Activated T-helper 17 cell treated with anti-CD3 and anti-CD28 coated beads, Interleukin-2, amount 50 U/mL, for 72 hours (primary cell): Measurements from ENCODE around the gene PANK4. TPM values are rescaled to one million over a fixed set of nuclear protein-coding genes. Genes with fewer than 3 reads are reported as not detected.

Experiments
- ATAC-seq: fragments of 150-1000 bp; cut with Tn5 transposase; replicated peaks from 2 replicates; pipeline ENCODE4 v1.10.0; 2021; ENCODE audit warnings: mild to moderate bottlenecking, moderate library complexity
- H3K27ac Mint-ChIP-seq: one replicate; pipeline ENCODE4 v1.8.0; 2022; ENCODE audit warnings: mixed read lengths
- H3K27me3 Mint-ChIP-seq: one replicate; pipeline ENCODE4 v1.8.0; 2022; ENCODE audit warnings: mixed read lengths
- H3K36me3 Mint-ChIP-seq: one replicate; pipeline ENCODE4 v1.8.0; 2022; ENCODE audit warnings: low read depth, mild to moderate bottlenecking, mixed read lengths
- H3K4me1 Mint-ChIP-seq: one replicate; pipeline ENCODE4 v1.8.0; 2022; ENCODE audit warnings: mixed read lengths
- H3K4me3 Mint-ChIP-seq: one replicate; pipeline ENCODE4 v1.8.0; 2022; ENCODE audit warnings: mild to moderate bottlenecking, mixed read lengths
- H3K9me3 Mint-ChIP-seq: one replicate; pipeline ENCODE4 v1.8.0; 2022; ENCODE audit warnings: mixed read lengths
- total RNA-seq, 2 donors: library from RNA; stranded (reverse); gene quantifications; one replicate each; pipeline ENCODE4 v1.2.3, GENCODE V29; 2022

PANK4 gene
- total RNA-seq, 2 donors from 2014 or later: 41.7 to 54.9 TPM

- Mint-ChIP-seq H3K36me3 (no peaks in the 10 kb centered on the region), H3K4me1 (peaks cover 5% of the 10 kb centered on the region)
- no peak for ATAC-seq
Measured at GRCh38 chr1:2498648-2499047, 27.7 kb downstream of the PANK4 start.

GRCh38 chr1:2497891-2498290 lies 28.5 kb downstream of the PANK4 start:
- Mint-ChIP-seq H3K9me3 (no peaks in the 10 kb centered on the region), H3K4me1 (peaks cover 5% of the 10 kb centered on the region), H3K4me3 (no peak overlapping the region), H3K27ac (no peak overlapping the region), H3K36me3 (no peaks in the 10 kb centered on the region), H3K27me3 (no peaks in the 10 kb centered on the region)
- ATAC-seq: no peak

More at GRCh38 chr1:2498648-2499047, 27.7 kb downstream of the PANK4 start:
- H3K27me3 Mint-ChIP-seq: no peaks in the 10 kb centered on the region
- no peak overlapping the region for H3K4me3 Mint-ChIP-seq
- no peak overlapping the region for H3K27ac Mint-ChIP-seq
- no peaks in the 10 kb centered on the region for H3K9me3 Mint-ChIP-seq

GRCh38 chr1:2496746-2497145 lies 29.6 kb downstream of the PANK4 start:
- no peaks in the 10 kb centered on the region for H3K36me3 Mint-ChIP-seq
- no peaks in the 10 kb centered on the region for H3K27me3 Mint-ChIP-seq
- peaks cover 5% of the 10 kb centered on the region for H3K4me1 Mint-ChIP-seq
- H3K9me3 Mint-ChIP-seq: no peaks in the 10 kb centered on the region
- H3K27ac Mint-ChIP-seq: no peak overlapping the region
- ATAC-seq: no peak
- H3K4me3 Mint-ChIP-seq: no peak overlapping the region

- Mint-ChIP-seq H3K27me3 (no peaks in the 10 kb centered on the region), H3K4me1 (peaks cover 5% of the 10 kb centered on the region), H3K4me3 (no peak overlapping the region), H3K9me3 (no peaks in the 10 kb centered on the region), H3K36me3 (no peaks in the 10 kb centered on the region), H3K27ac (no peak overlapping the region)
- no peak for ATAC-seq
Measured at GRCh38 chr1:2496087-2496622, 30.2 kb downstream of the PANK4 start.

GRCh38 chr1:2495546-2495945 lies 30.9 kb downstream of the PANK4 start:
- H3K4me3 Mint-ChIP-seq: no peak overlapping the region
- ATAC-seq: no peak
- H3K36me3 Mint-ChIP-seq: no peaks in the 10 kb centered on the region
- no peak overlapping the region for H3K27ac Mint-ChIP-seq
- no peaks in the 10 kb centered on the region for H3K9me3 Mint-ChIP-seq
- peaks cover 5% of the 10 kb centered on the region for H3K4me1 Mint-ChIP-seq
- no peaks in the 10 kb centered on the region for H3K27me3 Mint-ChIP-seq

- H3K9me3 Mint-ChIP-seq: no peaks in the 10 kb centered on the region
- no peaks in the 10 kb centered on the region for H3K27me3 Mint-ChIP-seq
- H3K4me1 Mint-ChIP-seq: peaks cover under 1% of the 10 kb centered on the region
- no peak overlapping the region for H3K4me3 Mint-ChIP-seq
- no peaks in the 10 kb centered on the region for H3K36me3 Mint-ChIP-seq
- ATAC-seq: no peak
- H3K27ac Mint-ChIP-seq: no peak overlapping the region
Measured at GRCh38 chr1:2495026-2495425, 31.4 kb downstream of the PANK4 start.

- H3K4me3 Mint-ChIP-seq: no peak overlapping the region
- H3K4me1 Mint-ChIP-seq: no peaks in the 10 kb centered on the region
- H3K36me3 Mint-ChIP-seq: no peaks in the 10 kb centered on the region
- no peaks in the 10 kb centered on the region for H3K27me3 Mint-ChIP-seq
- no peak for ATAC-seq
- H3K27ac Mint-ChIP-seq: peak overlapping the region; percentile 30
- H3K9me3 Mint-ChIP-seq: no peaks in the 10 kb centered on the region
Measured at GRCh38 chr1:2494323-2494693, 32.1 kb downstream of the PANK4 start.

GRCh38 chr1:2493691-2494322 lies 32.6 kb downstream of the PANK4 start:
- H3K36me3 Mint-ChIP-seq: no peaks in the 10 kb centered on the region
- H3K27ac Mint-ChIP-seq: peak overlapping the region; percentile 30
- no peaks in the 10 kb centered on the region for H3K4me1 Mint-ChIP-seq
- peaks cover 3% of the 10 kb centered on the region for H3K9me3 Mint-ChIP-seq
- ATAC-seq: no peak
- no peaks in the 10 kb centered on the region for H3K27me3 Mint-ChIP-seq
- no peak overlapping the region for H3K4me3 Mint-ChIP-seq

GRCh38 chr1:2493218-2493617 lies 33.2 kb downstream of the PANK4 start:
- Mint-ChIP-seq H3K4me1 (no peaks in the 10 kb centered on the region), H3K27me3 (no peaks in the 10 kb centered on the region), H3K36me3 (no peaks in the 10 kb centered on the region), H3K27ac (no peak overlapping the region), H3K4me3 (no peak overlapping the region), H3K9me3 (peaks cover 7% of the 10 kb centered on the region)
- no peak for ATAC-seq

- Mint-ChIP-seq H3K27ac (no peak overlapping the region), H3K27me3 (no peaks in the 10 kb centered on the region), H3K36me3 (peaks cover 5% of the 10 kb centered on the region), H3K4me3 (no peak overlapping the region), H3K4me1 (no peaks in the 10 kb centered on the region), H3K9me3 (peaks cover 12% of the 10 kb centered on the region)
- ATAC-seq: no peak
Measured at GRCh38 chr1:2492091-2492490, 34.3 kb downstream of the PANK4 start.

- H3K36me3 Mint-ChIP-seq: peaks cover 5% of the 10 kb centered on the region
- peaks cover 12% of the 10 kb centered on the region for H3K9me3 Mint-ChIP-seq
- ATAC-seq: no peak
- H3K4me3 Mint-ChIP-seq: no peak overlapping the region
- no peaks in the 10 kb centered on the region for H3K4me1 Mint-ChIP-seq
- no peaks in the 10 kb centered on the region for H3K27me3 Mint-ChIP-seq
- H3K27ac Mint-ChIP-seq: no peak overlapping the region
Measured at GRCh38 chr1:2489615-2490014, 36.8 kb downstream of the PANK4 start.

GRCh38 chr1:2488688-2489087 lies 37.7 kb downstream of the PANK4 start:
- Mint-ChIP-seq H3K4me3 (no peak overlapping the region), H3K27ac (no peak overlapping the region), H3K4me1 (peaks cover 6% of the 10 kb centered on the region), H3K9me3 (peaks cover 12% of the 10 kb centered on the region), H3K27me3 (no peaks in the 10 kb centered on the region), H3K36me3 (peaks cover 5% of the 10 kb centered on the region)
- ATAC-seq: no peak

- Mint-ChIP-seq H3K9me3 (peaks cover 12% of the 10 kb centered on the region), H3K27me3 (no peaks in the 10 kb centered on the region), H3K27ac (no peak overlapping the region), H3K4me1 (peaks cover 6% of the 10 kb centered on the region), H3K36me3 (peaks cover 5% of the 10 kb centered on the region), H3K4me3 (no peak overlapping the region)
- ATAC-seq: no peak
Measured at GRCh38 chr1:2486558-2486957, 39.8 kb downstream of the PANK4 start.

GRCh38 chr1:2486041-2486440 lies 40.4 kb downstream of the PANK4 start:
- Mint-ChIP-seq H3K27me3 (no peaks in the 10 kb centered on the region), H3K9me3 (peaks cover 12% of the 10 kb centered on the region), H3K27ac (no peak overlapping the region), H3K4me3 (no peak overlapping the region), H3K36me3 (peaks cover 5% of the 10 kb centered on the region), H3K4me1 (peaks cover 6% of the 10 kb centered on the region)
- ATAC-seq: no peak

- peaks cover 11% of the 10 kb centered on the region for H3K9me3 Mint-ChIP-seq
- H3K4me1 Mint-ChIP-seq: peaks cover 6% of the 10 kb centered on the region
- no peak for ATAC-seq
- H3K4me3 Mint-ChIP-seq: no peak overlapping the region
- no peak overlapping the region for H3K27ac Mint-ChIP-seq
- H3K36me3 Mint-ChIP-seq: peaks cover 5% of the 10 kb centered on the region
- H3K27me3 Mint-ChIP-seq: no peaks in the 10 kb centered on the region
Measured at GRCh38 chr1:2483970-2484369, 42.4 kb downstream of the PANK4 start.

GRCh38 chr1:2483026-2483425 lies 43.4 kb downstream of the PANK4 start:
- Mint-ChIP-seq H3K36me3 (peaks cover 4% of the 10 kb centered on the region), H3K27ac (no peak overlapping the region), H3K4me3 (no peak overlapping the region), H3K27me3 (no peaks in the 10 kb centered on the region), H3K4me1 (peaks cover 6% of the 10 kb centered on the region), H3K9me3 (peaks cover 3% of the 10 kb centered on the region)
- no peak for ATAC-seq
